NT2/D1 (cell line): ENCODE results near the gene TEAD1.

Experiments
- SUZ12 ChIP-seq: IDR thresholded peaks from 2 replicates; pipeline ENCODE4 v1.6.1; 2011; ENCODE audit not compliant: insufficient read length, insufficient read depth; ENCODE audit errors: extremely low read depth
- YY1 ChIP-seq: IDR thresholded peaks from 2 replicates; pipeline ENCODE4 v1.6.1; 2011; ENCODE audit not compliant: insufficient read length, insufficient read depth
- ZNF274 ChIP-seq: IDR thresholded peaks from 2 replicates; pipeline ENCODE4 v1.6.1; 2011; ENCODE audit warnings: mild to moderate bottlenecking, low read depth, low read length

DNA sequence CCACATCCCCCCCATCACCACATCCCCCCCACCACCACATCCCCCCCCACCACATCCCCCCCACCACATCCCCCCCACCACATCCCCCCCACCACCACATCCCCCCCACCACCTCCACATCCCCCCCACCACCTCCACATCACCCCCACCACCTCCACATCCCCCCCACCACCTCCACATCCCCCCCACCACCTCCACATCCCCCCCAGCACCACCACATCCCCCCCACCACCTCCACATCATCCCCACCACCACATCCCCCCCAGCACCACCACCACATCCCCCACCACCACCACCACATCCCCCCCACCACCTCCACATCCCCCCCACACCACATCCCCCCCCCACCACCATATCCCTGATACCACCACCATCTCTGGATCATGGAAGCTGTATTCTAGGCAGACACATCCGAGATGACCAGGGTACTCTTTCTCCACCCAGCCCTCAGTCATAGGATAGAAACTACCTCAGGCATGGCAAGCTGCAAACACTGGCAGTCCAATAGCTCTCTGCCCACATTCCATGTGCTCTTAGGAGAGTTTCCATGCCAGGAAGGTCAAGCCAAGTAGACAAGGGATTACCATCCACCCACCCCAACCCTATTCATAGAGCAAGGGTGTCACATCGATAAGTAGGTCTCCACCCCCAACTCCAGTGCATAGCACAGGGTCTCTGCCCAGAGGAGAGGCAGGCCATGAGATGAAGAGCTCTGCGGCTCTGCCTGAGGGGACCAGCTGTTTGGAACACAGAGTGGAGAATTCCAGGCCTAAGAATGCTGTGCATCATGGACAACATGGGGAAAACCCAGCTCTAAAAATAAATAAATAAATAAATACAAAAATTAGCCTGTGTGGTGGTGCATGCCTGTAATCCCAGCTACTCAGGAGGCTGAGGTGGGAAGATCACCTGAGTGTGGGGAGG, 33.0 kb upstream of the TEAD1 start:
- no peak for TF ChIP-seq ZNF274
- no peak for TF ChIP-seq YY1
- no peak for TF ChIP-seq SUZ12
